Choroid plexus epithelial cell (primary cell): ENCODE measurements around the gene TNRC6C.

ENCODE experiments used
- DNase-seq: peaks from one replicate; pipeline ENCODE4 v3.0.0-alpha.2; 2010; ENCODE audit warnings: low read depth
- H3K4me3 ChIP-seq: 2 replicates; pipeline ENCODE4 v1.5.1; 2011; ENCODE audit warnings: low read depth, mild to moderate bottlenecking, control low read depth, low read length, moderate library complexity
- CTCF ChIP-seq: conservative IDR thresholded peaks from 2 replicates; pipeline ENCODE4 v1.5.1; 2011; ENCODE audit warnings: low read depth, mild to moderate bottlenecking, control low read depth, inconsistent platforms, low read length, moderate library complexity

TNRC6C gene

GRCh38 chr17:78092794-78093324, 134.4 kb downstream of the TNRC6C start:
- TF ChIP-seq CTCF = no peak
- DNase-seq = no peak
- no peak overlapping the region for H3K4me3 ChIP-seq

GRCh38 chr17:78095035-78095434, 136.5 kb downstream of the TNRC6C start:
- H3K4me3 ChIP-seq = no peak overlapping the region
- TF ChIP-seq CTCF = no peak
- no peak for DNase-seq

- no peak for DNase-seq
- no peak overlapping the region for H3K4me3 ChIP-seq
- TF ChIP-seq CTCF = no peak
Observed at GRCh38 chr17:78096093-78096492, 137.6 kb downstream of the TNRC6C start.

GRCh38 chr17:78101112-78101511, 142.6 kb downstream of the TNRC6C start:
- TF ChIP-seq CTCF = no peak
- no peak overlapping the region for H3K4me3 ChIP-seq
- no peak for DNase-seq

- TF ChIP-seq CTCF = no peak
- no peak for DNase-seq
- no peak overlapping the region for H3K4me3 ChIP-seq
Observed at GRCh38 chr17:78101542-78101941, 143.0 kb downstream of the TNRC6C start.

- H3K4me3 ChIP-seq = no peak overlapping the region
- TF ChIP-seq CTCF = no peak
- no peak for DNase-seq
Observed at GRCh38 chr17:78103311-78103710, 144.8 kb downstream of the TNRC6C start.

GRCh38 chr17:78104540-78104941, 146.0 kb downstream of the TNRC6C start:
- no peak for DNase-seq
- TF ChIP-seq CTCF = no peak
- H3K4me3 ChIP-seq = no peak overlapping the region
